GM23338 (cell line): ENCODE measurements around the gene PCDHGA5. TPM values are rescaled to one million over a fixed set of nuclear protein-coding genes. Genes with fewer than 3 reads are reported as not detected.

Source experiments
- ATAC-seq: fragments of 200-7000 bp; cut with Tn5 transposase; 3 replicates; pipeline ENCODE4 v1.9.1; 2020
- DNase-seq: peaks from one replicate; pipeline ENCODE4 v3.0.0-alpha.2; 2015; ENCODE audit warnings: low spot score
- H2AFZ ChIP-seq: fragments of 200-600 bp; sonication (generic); 2 replicates; pipeline ENCODE4 v1.8.0; 2016; ENCODE audit warnings: antibody characterized with exemption, mild to moderate bottlenecking, moderate library complexity
- H3F3A ChIP-seq: fragments of 200-600 bp; sonication (generic); replicated peaks from 2 replicates; pipeline ENCODE4 v1.8.0; 2017; ENCODE audit warnings: antibody characterized with exemption, mixed run types, low read depth
- H3K27ac ChIP-seq: fragments of 200-600 bp; sonication (generic); 2 replicates; pipeline ENCODE4 v1.6.1; 2016; ENCODE audit warnings: low read depth
- H3K27me3 ChIP-seq: fragments of 200-600 bp; sonication (generic); 2 replicates; pipeline ENCODE4 v1.8.0; 2016; ENCODE audit warnings: mild to moderate bottlenecking, mixed run types, moderate library complexity; ENCODE audit not compliant: insufficient read depth
- H3K36me3 ChIP-seq: fragments of 200-600 bp; sonication (generic); 2 replicates; pipeline ENCODE4 v1.8.0; 2016; ENCODE audit warnings: mild to moderate bottlenecking; ENCODE audit not compliant: insufficient read depth
- H3K4me1 ChIP-seq: fragments of 200-600 bp; sonication (generic); 2 replicates; pipeline ENCODE4 v1.8.0; 2016; ENCODE audit warnings: mild to moderate bottlenecking, moderate library complexity; ENCODE audit not compliant: insufficient read depth
- H3K4me2 ChIP-seq: fragments of 200-600 bp; sonication (generic); 2 replicates; pipeline ENCODE4 v1.7.1; 2017; ENCODE audit warnings: mixed run types
- H3K4me3 ChIP-seq: fragments of 200-600 bp; sonication (generic); 2 replicates; pipeline ENCODE4 v1.6.1; 2016; ENCODE audit warnings: mixed run types
- H3K79me2 ChIP-seq: fragments of 200-600 bp; sonication (generic); replicated peaks from 2 replicates; pipeline ENCODE4 v1.8.0; 2017; ENCODE audit warnings: mild to moderate bottlenecking; ENCODE audit not compliant: insufficient read depth
- H3K9me2 ChIP-seq: fragments of 200-600 bp; sonication (generic); 2 replicates; pipeline ENCODE4 v1.8.0; 2017; ENCODE audit not compliant: insufficient read depth
- H4K20me1 ChIP-seq: fragments of 200-600 bp; sonication (generic); replicated peaks from 2 replicates; pipeline ENCODE4 v1.8.0; 2017; ENCODE audit warnings: mild to moderate bottlenecking; ENCODE audit not compliant: insufficient read depth
- H3K27ac Mint-ChIP-seq: 2 replicates; pipeline ENCODE4 v1.8.0; 2020; ENCODE audit warnings: inconsistent platforms, mild to moderate bottlenecking, moderate library complexity, mixed read lengths
- H3K27me3 Mint-ChIP-seq: 3 replicates; pipeline ENCODE4 v1.8.0; 2022; ENCODE audit warnings: low read depth, mild to moderate bottlenecking, moderate library complexity, mixed read lengths, inconsistent platforms; ENCODE audit not compliant: insufficient read depth, poor library complexity
- H3K36me3 Mint-ChIP-seq: 3 replicates; pipeline ENCODE4 v1.8.0; 2021; ENCODE audit warnings: low read depth, mild to moderate bottlenecking, inconsistent platforms, moderate library complexity, mixed read lengths
- H3K4me1 Mint-ChIP-seq: 3 replicates; pipeline ENCODE4 v1.8.0; 2020; ENCODE audit warnings: mild to moderate bottlenecking, inconsistent platforms, mixed read lengths
- H3K4me3 Mint-ChIP-seq: 3 replicates; pipeline ENCODE4 v1.8.0; 2021; ENCODE audit warnings: moderate library complexity, mild to moderate bottlenecking, inconsistent platforms, mixed read lengths
- H3K9me3 Mint-ChIP-seq: 3 replicates; pipeline ENCODE4 v1.8.0; 2020; ENCODE audit warnings: moderate library complexity, mild to moderate bottlenecking, inconsistent platforms, mixed read lengths
- EZH2 ChIP-seq: fragments of 200-600 bp; sonication (generic); IDR thresholded peaks from one replicate; pipeline ENCODE4 v1.8.0; 2017; ENCODE audit warnings: antibody characterized with exemption, mild to moderate bottlenecking, low read depth; ENCODE audit not compliant: unreplicated experiment
- polyA plus RNA-seq: library from polyadenylated mRNA; unstranded; fragments of >200 nt; fragmentation: Nextera tagmentation; extraction: Ambion mirVana; gene quantifications from 2 replicates; pipeline ENCODE4 v1.2.1, GENCODE V29; 2016
- total RNA-seq: library from RNA; depleted of rRNA; stranded (reverse); fragments of >200 nt; shearing (Covaris generic); gene quantifications from 2 replicates; pipeline ENCODE4 v1.2.3, GENCODE V29; 2014
- TF ChIP-seq, protein P1 (sequence below): fragments of 250-450 bp; sonication (Bioruptor Pico); IDR thresholded peaks from 2 replicates; pipeline ENCODE4 v1.5.0; 2020; ENCODE audit warnings: mild to moderate bottlenecking, moderate library complexity
- TF ChIP-seq, protein P2 (sequence below): IDR thresholded peaks from 2 replicates; pipeline ENCODE4 v1.6.1; 2016; ENCODE audit warnings: antibody characterized with exemption
- TF ChIP-seq, protein P3 (sequence below), 2 experiments: fragments of 200-600 bp in 1 of 2; sonication (generic) in 1 of 2; conservative IDR thresholded peaks; 2 replicates each; pipeline versions ENCODE4 v1.5.1 to v1.6.1; 2016 to 2017; ENCODE audit warnings: antibody characterized with exemption in 2 of 2, low read depth in 2 of 2, mild to moderate bottlenecking in 2 of 2, moderate library complexity in 1 of 2

The PCDHGA5 gene
- total and polyA plus RNA-seq, 2 experiments from 2014 or later: 0.55 to 3.1 TPM

DNA sequence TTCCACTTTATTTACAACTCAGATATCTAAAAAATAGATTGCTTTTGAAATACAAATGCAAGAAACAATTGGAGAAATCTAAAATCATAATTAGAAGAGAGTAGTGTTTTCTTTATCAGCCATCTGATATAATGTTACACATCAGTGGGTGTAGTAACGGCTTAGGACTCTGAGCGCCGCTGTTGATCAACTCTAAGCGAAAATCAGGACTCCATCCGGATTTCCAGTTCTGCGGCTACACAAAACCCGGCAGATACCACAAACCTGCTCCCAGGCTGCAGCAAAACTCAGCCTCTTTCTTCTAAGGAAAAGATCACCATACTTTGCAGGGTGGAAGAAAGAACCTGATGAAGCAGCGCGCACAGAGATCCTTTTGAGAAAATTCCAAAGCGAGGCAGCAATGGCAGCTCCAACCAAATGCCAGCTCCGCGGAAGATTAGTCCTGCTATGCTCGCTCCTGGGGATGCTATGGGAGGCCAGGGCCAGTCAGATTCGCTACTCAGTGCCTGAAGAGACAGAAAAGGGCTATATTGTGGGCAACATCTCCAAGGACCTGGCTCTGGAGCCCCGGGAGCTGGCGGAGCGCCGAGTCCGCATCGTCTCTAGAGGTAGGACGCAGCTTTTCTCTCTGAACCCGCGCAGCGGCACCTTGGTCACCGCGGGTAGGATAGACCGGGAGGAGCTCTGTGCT is 38.7 kb downstream of the PCDHGA5 start, which contains the start of gene PCDHGA9:
Gene PCDHGA9, plus strand, starts transcription at position 226 of the 691 bp plus-strand sequence. Its CDS starts 175 bp downstream, at position 401.
- no peak within 1 kb of the TSS for H3K27ac Mint-ChIP-seq
- ATAC-seq: no peak

More for the DNA sequence above, 38.7 kb downstream of the PCDHGA5 start, which contains the start of gene PCDHGA9:
- Histone ChIP-seq H3K36me3 (0 out of 2 replicates have a peak, but pooled peaks cover 11% of the 10 kb centered on the region), H4K20me1 (no peaks in the 10 kb centered on the region), H3K4me1 (no peaks in the 10 kb centered on the region), H3K79me2 (no peaks in the 10 kb centered on the region; the same call in 1 of the 2 replicates), H3K27ac (no peak within 1 kb of the TSS), H3K27me3 (no peaks in the 10 kb centered on the region), H2AFZ (no peak within 1 kb of the TSS), H3K4me2 (no peak within 1 kb of the TSS), H3K9me2 (no peaks in the 10 kb centered on the region), H3F3A (no peaks in the 10 kb centered on the region), H3K4me3 (no peak within 1 kb of the TSS)
- peaks cover 9% of the 10 kb centered on the region for H3K27me3 Mint-ChIP-seq
- DNase-seq: peak; percentile 60
- H3K4me3 Mint-ChIP-seq: no peak within 1 kb of the TSS
- H3K36me3 Mint-ChIP-seq: peaks cover 46% of the 10 kb centered on the region
- H3K4me1 Mint-ChIP-seq: no peaks in the 10 kb centered on the region; the same call in 2 of the 3 replicates
- TF ChIP-seq, protein P1, sequence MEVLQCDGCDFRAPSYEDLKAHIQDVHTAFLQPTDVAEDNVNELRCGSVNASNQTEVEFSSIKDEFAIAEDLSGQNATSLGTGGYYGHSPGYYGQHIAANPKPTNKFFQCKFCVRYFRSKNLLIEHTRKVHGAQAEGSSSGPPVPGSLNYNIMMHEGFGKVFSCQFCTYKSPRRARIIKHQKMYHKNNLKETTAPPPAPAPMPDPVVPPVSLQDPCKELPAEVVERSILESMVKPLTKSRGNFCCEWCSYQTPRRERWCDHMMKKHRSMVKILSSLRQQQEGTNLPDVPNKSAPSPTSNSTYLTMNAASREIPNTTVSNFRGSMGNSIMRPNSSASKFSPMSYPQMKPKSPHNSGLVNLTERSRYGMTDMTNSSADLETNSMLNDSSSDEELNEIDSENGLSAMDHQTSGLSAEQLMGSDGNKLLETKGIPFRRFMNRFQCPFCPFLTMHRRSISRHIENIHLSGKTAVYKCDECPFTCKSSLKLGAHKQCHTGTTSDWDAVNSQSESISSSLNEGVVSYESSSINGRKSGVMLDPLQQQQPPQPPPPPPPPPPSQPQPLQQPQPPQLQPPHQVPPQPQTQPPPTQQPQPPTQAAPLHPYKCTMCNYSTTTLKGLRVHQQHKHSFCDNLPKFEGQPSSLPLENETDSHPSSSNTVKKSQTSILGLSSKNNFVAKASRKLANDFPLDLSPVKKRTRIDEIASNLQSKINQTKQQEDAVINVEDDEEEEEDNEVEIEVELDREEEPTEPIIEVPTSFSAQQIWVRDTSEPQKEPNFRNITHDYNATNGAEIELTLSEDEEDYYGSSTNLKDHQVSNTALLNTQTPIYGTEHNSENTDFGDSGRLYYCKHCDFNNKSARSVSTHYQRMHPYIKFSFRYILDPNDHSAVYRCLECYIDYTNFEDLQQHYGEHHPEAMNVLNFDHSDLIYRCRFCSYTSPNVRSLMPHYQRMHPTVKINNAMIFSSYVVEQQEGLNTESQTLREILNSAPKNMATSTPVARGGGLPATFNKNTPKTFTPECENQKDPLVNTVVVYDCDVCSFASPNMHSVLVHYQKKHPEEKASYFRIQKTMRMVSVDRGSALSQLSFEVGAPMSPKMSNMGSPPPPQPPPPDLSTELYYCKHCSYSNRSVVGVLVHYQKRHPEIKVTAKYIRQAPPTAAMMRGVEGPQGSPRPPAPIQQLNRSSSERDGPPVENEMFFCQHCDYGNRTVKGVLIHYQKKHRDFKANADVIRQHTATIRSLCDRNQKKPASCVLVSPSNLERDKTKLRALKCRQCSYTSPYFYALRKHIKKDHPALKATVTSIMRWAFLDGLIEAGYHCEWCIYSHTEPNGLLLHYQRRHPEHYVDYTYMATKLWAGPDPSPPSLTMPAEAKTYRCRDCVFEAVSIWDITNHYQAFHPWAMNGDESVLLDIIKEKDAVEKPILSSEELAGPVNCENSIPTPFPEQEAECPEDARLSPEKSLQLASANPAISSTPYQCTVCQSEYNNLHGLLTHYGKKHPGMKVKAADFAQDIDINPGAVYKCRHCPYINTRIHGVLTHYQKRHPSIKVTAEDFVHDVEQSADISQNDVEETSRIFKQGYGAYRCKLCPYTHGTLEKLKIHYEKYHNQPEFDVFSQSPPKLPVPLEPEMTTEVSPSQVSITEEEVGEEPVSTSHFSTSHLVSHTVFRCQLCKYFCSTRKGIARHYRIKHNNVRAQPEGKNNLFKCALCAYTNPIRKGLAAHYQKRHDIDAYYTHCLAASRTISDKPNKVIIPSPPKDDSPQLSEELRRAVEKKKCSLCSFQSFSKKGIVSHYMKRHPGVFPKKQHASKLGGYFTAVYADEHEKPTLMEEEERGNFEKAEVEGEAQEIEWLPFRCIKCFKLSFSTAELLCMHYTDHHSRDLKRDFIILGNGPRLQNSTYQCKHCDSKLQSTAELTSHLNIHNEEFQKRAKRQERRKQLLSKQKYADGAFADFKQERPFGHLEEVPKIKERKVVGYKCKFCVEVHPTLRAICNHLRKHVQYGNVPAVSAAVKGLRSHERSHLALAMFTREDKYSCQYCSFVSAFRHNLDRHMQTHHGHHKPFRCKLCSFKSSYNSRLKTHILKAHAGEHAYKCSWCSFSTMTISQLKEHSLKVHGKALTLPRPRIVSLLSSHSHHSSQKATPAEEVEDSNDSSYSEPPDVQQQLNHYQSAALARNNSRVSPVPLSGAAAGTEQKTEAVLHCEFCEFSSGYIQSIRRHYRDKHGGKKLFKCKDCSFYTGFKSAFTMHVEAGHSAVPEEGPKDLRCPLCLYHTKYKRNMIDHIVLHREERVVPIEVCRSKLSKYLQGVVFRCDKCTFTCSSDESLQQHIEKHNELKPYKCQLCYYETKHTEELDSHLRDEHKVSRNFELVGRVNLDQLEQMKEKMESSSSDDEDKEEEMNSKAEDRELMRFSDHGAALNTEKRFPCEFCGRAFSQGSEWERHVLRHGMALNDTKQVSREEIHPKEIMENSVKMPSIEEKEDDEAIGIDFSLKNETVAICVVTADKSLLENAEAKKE: no peak
- TF ChIP-seq, protein P2, sequence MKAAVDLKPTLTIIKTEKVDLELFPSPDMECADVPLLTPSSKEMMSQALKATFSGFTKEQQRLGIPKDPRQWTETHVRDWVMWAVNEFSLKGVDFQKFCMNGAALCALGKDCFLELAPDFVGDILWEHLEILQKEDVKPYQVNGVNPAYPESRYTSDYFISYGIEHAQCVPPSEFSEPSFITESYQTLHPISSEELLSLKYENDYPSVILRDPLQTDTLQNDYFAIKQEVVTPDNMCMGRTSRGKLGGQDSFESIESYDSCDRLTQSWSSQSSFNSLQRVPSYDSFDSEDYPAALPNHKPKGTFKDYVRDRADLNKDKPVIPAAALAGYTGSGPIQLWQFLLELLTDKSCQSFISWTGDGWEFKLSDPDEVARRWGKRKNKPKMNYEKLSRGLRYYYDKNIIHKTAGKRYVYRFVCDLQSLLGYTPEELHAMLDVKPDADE: no peak
- TF ChIP-seq EZH2: no peak
- TF ChIP-seq, protein P3, sequence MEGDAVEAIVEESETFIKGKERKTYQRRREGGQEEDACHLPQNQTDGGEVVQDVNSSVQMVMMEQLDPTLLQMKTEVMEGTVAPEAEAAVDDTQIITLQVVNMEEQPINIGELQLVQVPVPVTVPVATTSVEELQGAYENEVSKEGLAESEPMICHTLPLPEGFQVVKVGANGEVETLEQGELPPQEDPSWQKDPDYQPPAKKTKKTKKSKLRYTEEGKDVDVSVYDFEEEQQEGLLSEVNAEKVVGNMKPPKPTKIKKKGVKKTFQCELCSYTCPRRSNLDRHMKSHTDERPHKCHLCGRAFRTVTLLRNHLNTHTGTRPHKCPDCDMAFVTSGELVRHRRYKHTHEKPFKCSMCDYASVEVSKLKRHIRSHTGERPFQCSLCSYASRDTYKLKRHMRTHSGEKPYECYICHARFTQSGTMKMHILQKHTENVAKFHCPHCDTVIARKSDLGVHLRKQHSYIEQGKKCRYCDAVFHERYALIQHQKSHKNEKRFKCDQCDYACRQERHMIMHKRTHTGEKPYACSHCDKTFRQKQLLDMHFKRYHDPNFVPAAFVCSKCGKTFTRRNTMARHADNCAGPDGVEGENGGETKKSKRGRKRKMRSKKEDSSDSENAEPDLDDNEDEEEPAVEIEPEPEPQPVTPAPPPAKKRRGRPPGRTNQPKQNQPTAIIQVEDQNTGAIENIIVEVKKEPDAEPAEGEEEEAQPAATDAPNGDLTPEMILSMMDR (conservative IDR thresholded peaks at IDR 0.05; ENCODE audit: low read depth in 2 of 2): peak; percentile 45 to 48
- H3K9me3 Mint-ChIP-seq: peaks cover 54% of the 10 kb centered on the region
